ENCODE measurements around the gene ITPRIP. TPM values are rescaled to one million over a fixed set of nuclear protein-coding genes. Genes with fewer than 3 reads are reported as not detected.

Gene ITPRIP
- total RNA-seq, 1 donor from 2014 or later = 14.5 TPM

DNA sequence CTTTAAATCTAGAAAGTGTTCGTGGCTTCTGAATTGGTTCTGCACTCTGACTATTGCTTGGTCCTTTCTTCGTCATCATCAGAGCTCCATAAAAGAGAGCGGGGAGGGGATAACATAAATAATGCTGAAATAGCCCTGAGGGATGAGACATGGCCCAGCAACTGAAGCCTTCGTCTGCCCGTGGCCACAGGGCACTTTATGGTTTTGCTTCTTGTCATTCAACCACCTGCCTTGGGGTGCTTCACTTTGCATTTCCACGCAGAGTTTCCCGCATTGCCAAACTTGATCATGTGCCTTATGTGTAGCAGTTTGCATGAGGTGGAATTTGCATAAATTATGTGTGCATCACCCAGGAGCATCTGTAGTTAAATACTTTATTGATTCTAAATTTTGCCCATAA is 53.4 kb downstream of the ITPRIP start:
- peaks cover 35% of the 10 kb centered on the region for H3K27me3 Mint-ChIP-seq (ENCODE audit: low read depth)
- H3K4me3 Mint-ChIP-seq (ENCODE audit: unreplicated experiment) = no peak overlapping the region
- TF ChIP-seq, protein P1, sequence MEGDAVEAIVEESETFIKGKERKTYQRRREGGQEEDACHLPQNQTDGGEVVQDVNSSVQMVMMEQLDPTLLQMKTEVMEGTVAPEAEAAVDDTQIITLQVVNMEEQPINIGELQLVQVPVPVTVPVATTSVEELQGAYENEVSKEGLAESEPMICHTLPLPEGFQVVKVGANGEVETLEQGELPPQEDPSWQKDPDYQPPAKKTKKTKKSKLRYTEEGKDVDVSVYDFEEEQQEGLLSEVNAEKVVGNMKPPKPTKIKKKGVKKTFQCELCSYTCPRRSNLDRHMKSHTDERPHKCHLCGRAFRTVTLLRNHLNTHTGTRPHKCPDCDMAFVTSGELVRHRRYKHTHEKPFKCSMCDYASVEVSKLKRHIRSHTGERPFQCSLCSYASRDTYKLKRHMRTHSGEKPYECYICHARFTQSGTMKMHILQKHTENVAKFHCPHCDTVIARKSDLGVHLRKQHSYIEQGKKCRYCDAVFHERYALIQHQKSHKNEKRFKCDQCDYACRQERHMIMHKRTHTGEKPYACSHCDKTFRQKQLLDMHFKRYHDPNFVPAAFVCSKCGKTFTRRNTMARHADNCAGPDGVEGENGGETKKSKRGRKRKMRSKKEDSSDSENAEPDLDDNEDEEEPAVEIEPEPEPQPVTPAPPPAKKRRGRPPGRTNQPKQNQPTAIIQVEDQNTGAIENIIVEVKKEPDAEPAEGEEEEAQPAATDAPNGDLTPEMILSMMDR (IDR thresholded peaks at IDR 0.05) = no peak
- no peaks in the 10 kb centered on the region for H3K4me1 Mint-ChIP-seq (ENCODE audit: low read depth)
- no peak for DNase-seq (ENCODE audit: low spot score)
- H3K9me3 Mint-ChIP-seq (ENCODE audit: low read depth) = no peaks in the 10 kb centered on the region
- H3K27ac Mint-ChIP-seq (ENCODE audit: unreplicated experiment) = no peak overlapping the region
- H3K36me3 Mint-ChIP-seq (ENCODE audit: low read depth) = no peaks in the 10 kb centered on the region

GRCh38 chr10:104281694-104282093 is 56.6 kb downstream of the ITPRIP start:
- DNase-seq (ENCODE audit: low spot score) = no peak

GRCh38 chr10:104279550-104280259 is 58.6 kb downstream of the ITPRIP start:
- H3K4me1 Mint-ChIP-seq (ENCODE audit: low read depth) = no peaks in the 10 kb centered on the region
- no peaks in the 10 kb centered on the region for H3K36me3 Mint-ChIP-seq (ENCODE audit: low read depth)
- no peak overlapping the region for H3K4me3 Mint-ChIP-seq (ENCODE audit: unreplicated experiment)
- peaks cover 15% of the 10 kb centered on the region for H3K27me3 Mint-ChIP-seq (ENCODE audit: low read depth)
- no peaks in the 10 kb centered on the region for H3K9me3 Mint-ChIP-seq (ENCODE audit: low read depth)
- no peak overlapping the region for H3K27ac Mint-ChIP-seq (ENCODE audit: unreplicated experiment)
- TF ChIP-seq, protein P1 (IDR thresholded peaks at IDR 0.05) = no peak
- DNase-seq (ENCODE audit: low spot score) = no peak

More at GRCh38 chr10:104281694-104282093, 56.6 kb downstream of the ITPRIP start:
- H3K4me1 Mint-ChIP-seq (ENCODE audit: low read depth) = no peaks in the 10 kb centered on the region
- H3K9me3 Mint-ChIP-seq (ENCODE audit: low read depth) = no peaks in the 10 kb centered on the region
- no peaks in the 10 kb centered on the region for H3K36me3 Mint-ChIP-seq (ENCODE audit: low read depth)
- peaks cover 14% of the 10 kb centered on the region for H3K27me3 Mint-ChIP-seq (ENCODE audit: low read depth)
- no peak overlapping the region for H3K27ac Mint-ChIP-seq (ENCODE audit: unreplicated experiment)
- TF ChIP-seq, protein P1 (IDR thresholded peaks at IDR 0.05) = no peak
- H3K4me3 Mint-ChIP-seq (ENCODE audit: unreplicated experiment) = no peak overlapping the region

DNA sequence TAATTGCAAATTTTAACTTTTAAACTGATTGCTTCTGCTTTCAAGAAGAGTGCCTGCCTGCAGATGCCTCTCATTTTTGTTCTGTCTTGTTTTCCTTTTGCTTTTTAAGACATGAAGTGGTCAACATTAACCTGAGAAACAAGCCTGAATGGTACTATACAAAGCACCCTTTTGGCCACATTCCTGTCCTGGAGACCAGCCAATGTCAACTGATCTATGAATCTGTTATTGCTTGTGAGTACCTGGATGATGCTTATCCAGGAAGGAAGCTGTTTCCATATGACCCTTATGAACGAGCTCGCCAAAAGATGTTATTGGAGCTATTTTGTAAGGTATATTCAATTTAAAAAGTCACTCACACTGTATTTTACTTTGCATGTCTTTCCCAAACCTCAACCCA is 60.5 kb downstream of the ITPRIP start:
- TF ChIP-seq, protein P1 (IDR thresholded peaks at IDR 0.05) = no peak
- Mint-ChIP-seq H3K27me3 (ENCODE audit: low read depth) (peaks cover 15% of the 10 kb centered on the region), H3K4me1 (ENCODE audit: low read depth) (peaks cover 9% of the 10 kb centered on the region), H3K9me3 (ENCODE audit: low read depth) (no peaks in the 10 kb centered on the region), H3K27ac (ENCODE audit: unreplicated experiment) (no peak overlapping the region), H3K4me3 (ENCODE audit: unreplicated experiment) (no peak overlapping the region), H3K36me3 (ENCODE audit: low read depth) (no peaks in the 10 kb centered on the region)
- DNase-seq (ENCODE audit: low spot score) = no peak

- Mint-ChIP-seq H3K27ac (ENCODE audit: unreplicated experiment) (no peak overlapping the region), H3K27me3 (ENCODE audit: low read depth) (peaks cover 8% of the 10 kb centered on the region), H3K9me3 (ENCODE audit: low read depth) (no peaks in the 10 kb centered on the region), H3K4me3 (ENCODE audit: unreplicated experiment) (no peak overlapping the region), H3K36me3 (ENCODE audit: low read depth) (no peaks in the 10 kb centered on the region), H3K4me1 (ENCODE audit: low read depth) (peaks cover 9% of the 10 kb centered on the region)
- DNase-seq (ENCODE audit: low spot score) = no peak
- TF ChIP-seq, protein P1 (IDR thresholded peaks at IDR 0.05) = no peak
Observed at GRCh38 chr10:104276192-104276591, 62.1 kb downstream of the ITPRIP start.

Measured in chondrocyte (in vitro differentiated cells).